Epithelial cell of proximal tubule (primary cell): ENCODE results near the gene EFNA2. TPM values are rescaled to one million over a fixed set of nuclear protein-coding genes. Genes with fewer than 3 reads are reported as not detected.

ENCODE experiments used
- DNase-seq: peaks from one replicate; pipeline ENCODE4 v3.0.0-alpha.2; 2011; ENCODE audit warnings: low read depth
- H3K4me3 ChIP-seq: 2 replicates; pipeline ENCODE4 v1.5.1; 2011; ENCODE audit warnings: low read depth, mild to moderate bottlenecking, low read length
- CTCF ChIP-seq: conservative IDR thresholded peaks from 2 replicates; pipeline ENCODE4 v1.5.1; 2012; ENCODE audit warnings: low read depth, mild to moderate bottlenecking, low read length
- total RNA-seq: library from RNA; depleted of rRNA; stranded (reverse); fragments of >200 nt; gene quantifications from 2 replicates; pipeline ENCODE4 v1.2.3, GENCODE V29; 2015

EFNA2 gene
- total RNA-seq, 1 donor from 2014 or later = 0.23 TPM

DNA sequence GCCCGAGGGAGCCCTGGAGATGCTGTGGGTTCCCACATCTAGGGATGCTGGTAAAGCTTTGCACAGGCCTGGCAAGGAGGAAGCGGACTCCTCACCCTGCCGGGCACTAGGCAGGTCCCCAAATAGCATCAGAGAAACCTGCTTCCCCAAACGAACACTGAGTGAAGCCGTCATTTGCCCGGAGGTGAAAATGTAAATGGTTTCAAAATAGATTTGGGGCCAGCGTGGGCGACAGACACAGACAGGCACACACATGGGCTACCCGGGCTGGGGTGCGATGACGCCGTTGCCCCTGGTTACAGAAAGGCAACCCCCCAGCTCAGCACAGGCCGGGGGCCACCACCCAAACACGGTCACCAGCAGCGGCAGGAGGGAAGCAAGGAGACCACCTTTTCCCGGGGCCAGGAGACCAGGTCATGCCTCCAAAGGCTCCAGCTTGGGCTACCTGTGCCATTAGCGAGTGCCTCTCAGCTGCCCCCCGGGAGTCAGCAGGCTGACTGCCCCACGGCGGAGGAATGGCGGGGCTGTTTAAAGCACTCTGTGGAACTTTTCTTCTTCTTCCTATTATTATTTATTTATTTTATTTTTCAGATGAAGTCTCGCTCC is 50.5 kb downstream of the EFNA2 start:
- DNase-seq = no peak
- no peak overlapping the region for H3K4me3 ChIP-seq
- TF ChIP-seq CTCF = no peak

DNA sequence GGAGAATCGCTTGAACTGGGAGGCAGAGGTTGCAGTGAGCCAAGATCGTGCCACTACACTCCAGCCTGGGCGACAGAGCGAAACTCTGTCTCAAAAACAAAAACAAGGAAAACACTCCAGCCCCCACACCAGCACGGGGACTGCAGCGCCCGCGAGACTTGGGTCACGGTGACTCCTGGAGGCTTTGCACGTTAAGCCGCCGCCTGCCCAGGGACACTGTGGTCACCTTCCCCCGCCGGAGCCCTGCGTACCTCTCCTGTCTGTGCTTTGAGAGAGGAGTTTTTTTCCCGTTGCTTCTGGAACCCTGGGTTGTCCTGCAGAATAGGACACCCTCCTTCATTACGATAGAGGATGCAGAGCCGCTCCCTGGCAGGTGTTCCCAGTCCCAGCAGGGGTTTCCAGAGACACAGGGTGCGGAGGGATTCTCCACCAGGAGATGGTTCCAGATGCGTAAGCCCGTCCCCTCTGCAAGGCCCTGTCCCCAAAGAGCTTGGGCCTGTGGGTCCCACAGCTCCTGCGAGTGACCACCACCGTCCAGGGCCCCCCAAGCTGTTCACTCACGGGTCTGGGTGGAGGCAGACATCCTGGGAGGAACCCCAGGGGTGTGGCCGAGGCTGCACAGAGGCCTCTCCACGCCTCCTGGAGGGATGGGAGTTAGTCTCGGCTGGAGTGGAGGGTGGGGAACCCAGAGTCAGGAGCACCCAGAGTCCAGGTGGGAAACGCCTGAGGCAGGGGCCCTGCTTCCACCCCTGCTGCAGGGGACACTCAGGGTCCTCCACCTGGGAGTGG is 55.2 kb downstream of the EFNA2 start:
- H3K4me3 ChIP-seq = no peak overlapping the region
- TF ChIP-seq CTCF = no peak
- DNase-seq = no peak

DNA sequence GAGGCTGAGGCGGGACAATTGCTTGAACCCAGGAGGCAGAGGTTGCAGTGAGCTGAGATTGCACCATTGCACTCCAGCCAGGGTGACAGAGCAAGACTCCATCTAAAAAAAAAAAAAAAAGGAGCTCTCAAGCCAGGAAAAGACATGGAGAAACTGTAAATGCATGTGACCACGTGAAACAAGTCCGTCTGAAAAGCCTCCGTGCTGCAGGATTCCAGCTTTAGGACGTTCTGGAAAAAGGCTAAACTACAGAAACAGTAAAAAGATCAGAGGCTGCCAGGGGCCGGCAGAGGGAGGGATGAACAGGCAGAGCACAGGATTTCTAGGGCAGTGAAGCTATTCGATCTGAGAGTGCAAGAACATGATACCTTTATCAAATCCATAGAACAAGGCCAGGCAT is 57.4 kb downstream of the EFNA2 start:
- no peak for DNase-seq
- H3K4me3 ChIP-seq = no peak overlapping the region
- no peak for TF ChIP-seq CTCF

DNA sequence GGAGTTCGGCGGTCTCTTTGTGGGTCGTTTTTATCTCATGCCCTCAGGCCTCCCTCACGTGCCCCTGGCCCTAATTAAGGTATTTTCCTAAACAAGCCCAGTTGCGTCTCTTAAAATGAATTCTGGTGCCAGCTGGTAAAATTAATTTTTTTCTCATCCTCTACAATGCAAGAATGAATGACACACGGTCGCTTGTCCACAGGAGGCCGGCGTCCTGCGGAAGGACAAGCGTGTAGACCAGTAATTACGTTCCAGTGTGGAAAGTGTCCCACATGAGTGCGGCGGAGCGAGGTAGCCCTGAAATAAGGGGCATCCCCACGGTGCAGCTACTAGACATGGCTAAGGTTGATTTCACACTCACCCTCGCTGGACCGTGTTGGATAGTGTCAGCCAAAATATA is 63.5 kb downstream of the EFNA2 start:
- no peak overlapping the region for H3K4me3 ChIP-seq
- no peak for DNase-seq
- TF ChIP-seq CTCF = no peak

DNA sequence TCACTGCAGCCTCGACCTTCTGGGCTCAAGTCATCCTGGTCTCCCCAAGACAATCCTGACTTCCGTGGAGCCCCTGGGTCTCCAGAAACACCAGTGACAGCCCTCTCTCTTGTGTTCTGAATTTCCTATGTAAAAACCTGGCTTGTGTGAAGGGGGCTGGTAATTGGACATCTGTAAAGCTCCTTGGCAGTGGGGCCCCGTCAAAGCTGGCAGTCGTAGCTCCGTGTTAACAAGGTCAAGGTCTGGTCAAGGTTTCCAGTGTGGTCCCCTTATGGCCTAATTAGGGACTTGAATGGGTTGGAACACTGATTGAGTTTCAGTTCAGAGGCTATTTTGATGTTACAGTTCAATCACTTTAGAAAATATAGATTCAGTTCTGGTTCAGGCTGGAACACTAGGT is 65.2 kb downstream of the EFNA2 start:
- no peak for TF ChIP-seq CTCF

More for the DNA sequence above, 65.2 kb downstream of the EFNA2 start:
- H3K4me3 ChIP-seq = no peak overlapping the region
- no peak for DNase-seq

Other genes with a start within 250 kb of the EFNA2 start
- gene ABCA7, start 245.8 kb upstream of the EFNA2 start, total RNA-seq = 4.3 and 9.7 TPM in 2 replicates
- gene ARHGAP45, start 218.7 kb upstream of the EFNA2 start, total RNA-seq = 6.2 and 6.7 TPM in 2 replicates
- 248 and 349 TPM in 2 replicates for gene POLR2E, start 190.5 kb upstream of the EFNA2 start, total RNA-seq
- 457 and 656 TPM in 2 replicates for gene GPX4, start 181.9 kb upstream of the EFNA2 start, total RNA-seq
- gene SBNO2, start 111.6 kb upstream of the EFNA2 start, total RNA-seq = 56.2 and 66.1 TPM in 2 replicates
- 80.4 and 96.9 TPM in 2 replicates for gene STK11, start 80.1 kb upstream of the EFNA2 start, total RNA-seq
- 6.8 and 9.7 TPM in 2 replicates for gene CBARP, start 47.9 kb upstream of the EFNA2 start, total RNA-seq
- 110 and 114 TPM in 2 replicates for gene ATP5F1D, start 44.1 kb upstream of the EFNA2 start, total RNA-seq
- 44.1 and 66.3 TPM in 2 replicates for gene MIDN, start 37.3 kb upstream of the EFNA2 start, total RNA-seq
- 165 and 317 TPM in 2 replicates for gene CIRBP, start 16.5 kb upstream of the EFNA2 start, total RNA-seq
- 123 and 124 TPM in 2 replicates for gene FAM174C, start 10.3 kb upstream of the EFNA2 start, total RNA-seq
- gene NDUFS7, start 98.0 kb downstream of the EFNA2 start, total RNA-seq = 138 and 174 TPM in 2 replicates
- gene GAMT, start 115.7 kb downstream of the EFNA2 start, total RNA-seq = 22.5 and 29.2 TPM in 2 replicates
- 53.8 and 136 TPM in 2 replicates for gene DAZAP1, start 121.7 kb downstream of the EFNA2 start, total RNA-seq
- gene RPS15, start 152.5 kb downstream of the EFNA2 start, total RNA-seq = 2,061 and 3,361 TPM in 2 replicates
- gene APC2, start 164.2 kb downstream of the EFNA2 start, total RNA-seq = not detected in 2 replicates
- 26.6 and 32.6 TPM in 2 replicates for gene C19orf25, start 193.3 kb downstream of the EFNA2 start, total RNA-seq
- gene PCSK4, start 204.5 kb downstream of the EFNA2 start, total RNA-seq = 1.4 and 2.5 TPM in 2 replicates
- gene REEP6, start 205.3 kb downstream of the EFNA2 start, total RNA-seq = 3.8 and 4.8 TPM in 2 replicates
- 0.07 and 0.23 TPM in 2 replicates for gene ADAMTSL5, start 227.1 kb downstream of the EFNA2 start, total RNA-seq
- not detected in 2 replicates for gene PLK5, start 238.2 kb downstream of the EFNA2 start, total RNA-seq